Uterus (tissue), 4 donors: Measurements from ENCODE around the gene IGSF3. TPM values are rescaled to one million over a fixed set of nuclear protein-coding genes. Genes with fewer than 3 reads are reported as not detected.
A peak's percentile ranks its signal among the peaks of the same experiment; 100 is the strongest.
"Not testable (repeated sequence)": the region's sequence is repeated elsewhere in the genome, so short reads cannot be mapped to it uniquely, and the experiment has no call there.

Source experiments
- DNase-seq, 2 donors: peaks; one replicate each; pipeline ENCODE4 v3.0.0-alpha.2; 2019 to 2020
- H3K27ac ChIP-seq, 2 donors: fragments of 200-600 bp; sonication (generic); 1 replicate in 1 of 2; 2 replicates in 1 of 2; pipeline ENCODE4 v1.5.1; 2016 to 2018
- H3K27me3 ChIP-seq, 2 donors: fragments of 200-600 bp; sonication (generic); one replicate each; pipeline ENCODE4 v1.5.1; 2018 to 2019; ENCODE audit warnings: control low read depth in 1 of 2
- H3K36me3 ChIP-seq, 2 donors: fragments of 200-600 bp; sonication (generic); one replicate each; pipeline ENCODE4 v1.5.1; 2019; ENCODE audit warnings: control low read depth in 1 of 2
- H3K4me1 ChIP-seq, 2 donors: fragments of 200-600 bp; sonication (generic); one replicate each; pipeline ENCODE4 v1.5.1; 2018 to 2019; ENCODE audit warnings: control low read depth in 1 of 2
- H3K4me3 ChIP-seq, 2 donors: fragments of 200-600 bp; sonication (generic); 1 replicate in 1 of 2; 2 replicates in 1 of 2; pipeline ENCODE4 v1.5.1; 2018 to 2019; ENCODE audit warnings: mild to moderate bottlenecking in 1 of 2
- H3K9me3 ChIP-seq, 2 donors: fragments of 200-600 bp; sonication (generic); one replicate each; pipeline ENCODE4 v1.5.1; 2019; ENCODE audit warnings: control low read depth in 1 of 2
- POLR2A ChIP-seq, 2 donors: fragments of 450-650 bp; IDR thresholded peaks; one replicate each; pipeline ENCODE4 v1.6.1; 2016; ENCODE audit warnings: antibody characterized with exemption in 2 of 2, mild to moderate bottlenecking in 1 of 2, moderate library complexity in 1 of 2
- intact Hi-C: fragments of 100-400 bp; cut with DNase I; formaldehyde crosslinking; loops from one replicate; pipeline ENCODE4 v1.15.1; 2023; ENCODE audit warnings: low total_unique reads
- total RNA-seq, 4 donors: library from RNA; depleted of rRNA in 3 of 4; stranded (reverse); fragments of >200 nt in 3 of 4; gene quantifications; one replicate each; pipeline versions ENCODE4 v1.1.0 to v1.2.4, GENCODE V29; 2014 to 2023
- TF ChIP-seq, protein P1 (sequence below), 4 experiments: fragments of 200-600 bp in 2 of 4; fragments of 450-650 bp in 2 of 4; sonication (generic) in 2 of 4; IDR thresholded peaks; one replicate each; pipeline ENCODE4 v1.5.1; 2016 to 2019; ENCODE audit warnings: antibody characterized with exemption in 4 of 4, mild to moderate bottlenecking in 2 of 4, moderate library complexity in 1 of 4
- donor health status: DM: yes; HTN: yes; CAD: no.

The IGSF3 gene
- total RNA-seq, 4 donors from 2014 or later: 3.8 to 35.6 (median 8.4) TPM

DNA sequence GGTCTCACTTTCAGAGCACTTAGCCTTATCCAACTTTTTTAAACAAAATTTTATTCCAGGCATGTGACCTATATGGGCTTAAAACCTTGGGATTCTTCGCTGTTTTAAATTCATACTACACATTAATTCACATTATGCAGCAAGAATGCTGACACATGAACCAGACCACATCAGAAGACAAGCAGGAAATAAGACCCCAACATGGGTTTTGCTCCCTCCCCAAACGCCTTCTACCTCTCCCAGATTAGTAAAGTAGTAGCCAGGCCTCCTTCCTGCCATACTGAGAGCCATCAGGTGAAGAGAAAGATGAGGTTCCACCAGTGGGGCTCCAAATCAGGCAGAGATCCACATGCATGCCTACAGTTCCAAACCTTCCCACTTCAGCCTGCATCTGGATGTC is 3.7 kb downstream of the IGSF3 start:
- no peaks in the 10 kb centered on the region for H3K27me3 ChIP-seq
- no peaks in the 10 kb centered on the region for H3K4me1 ChIP-seq
- H3K9me3 ChIP-seq: no peaks in the 10 kb centered on the region
- H3K36me3 ChIP-seq: no peaks in the 10 kb centered on the region
- intact Hi-C loops: no loop called here
- DNase-seq: no peak
- H3K4me3 ChIP-seq: no peak overlapping the region
- no peak overlapping the region for H3K27ac ChIP-seq
- TF ChIP-seq POLR2A (IDR thresholded peaks at IDR 0.05): no peak
- TF ChIP-seq, protein P1, sequence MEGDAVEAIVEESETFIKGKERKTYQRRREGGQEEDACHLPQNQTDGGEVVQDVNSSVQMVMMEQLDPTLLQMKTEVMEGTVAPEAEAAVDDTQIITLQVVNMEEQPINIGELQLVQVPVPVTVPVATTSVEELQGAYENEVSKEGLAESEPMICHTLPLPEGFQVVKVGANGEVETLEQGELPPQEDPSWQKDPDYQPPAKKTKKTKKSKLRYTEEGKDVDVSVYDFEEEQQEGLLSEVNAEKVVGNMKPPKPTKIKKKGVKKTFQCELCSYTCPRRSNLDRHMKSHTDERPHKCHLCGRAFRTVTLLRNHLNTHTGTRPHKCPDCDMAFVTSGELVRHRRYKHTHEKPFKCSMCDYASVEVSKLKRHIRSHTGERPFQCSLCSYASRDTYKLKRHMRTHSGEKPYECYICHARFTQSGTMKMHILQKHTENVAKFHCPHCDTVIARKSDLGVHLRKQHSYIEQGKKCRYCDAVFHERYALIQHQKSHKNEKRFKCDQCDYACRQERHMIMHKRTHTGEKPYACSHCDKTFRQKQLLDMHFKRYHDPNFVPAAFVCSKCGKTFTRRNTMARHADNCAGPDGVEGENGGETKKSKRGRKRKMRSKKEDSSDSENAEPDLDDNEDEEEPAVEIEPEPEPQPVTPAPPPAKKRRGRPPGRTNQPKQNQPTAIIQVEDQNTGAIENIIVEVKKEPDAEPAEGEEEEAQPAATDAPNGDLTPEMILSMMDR (IDR thresholded peaks at IDR 0.05): no peak

DNA sequence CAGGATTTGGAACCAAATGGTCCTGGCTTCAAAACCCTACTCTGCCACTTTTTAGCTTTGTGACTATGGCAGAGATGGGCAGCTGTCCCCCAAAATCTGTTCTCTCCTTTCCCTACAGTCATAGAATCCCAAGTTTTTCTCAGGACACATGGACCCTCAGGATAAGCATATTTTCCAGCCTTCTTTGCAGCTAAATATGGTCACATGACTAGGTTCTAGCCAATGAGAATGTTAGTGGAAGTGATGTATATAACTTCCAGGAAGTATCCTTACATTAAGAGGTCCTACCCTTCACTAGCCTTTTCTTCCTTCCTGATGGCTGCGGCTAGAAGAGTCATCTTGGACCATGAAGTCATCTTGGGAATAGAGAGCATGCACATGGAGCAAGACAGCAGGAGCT is 5.9 kb downstream of the IGSF3 start:
- no peak for DNase-seq
- TF ChIP-seq, protein P1 (IDR thresholded peaks at IDR 0.05): no peak
- TF ChIP-seq POLR2A (IDR thresholded peaks at IDR 0.05): no peak
- Histone ChIP-seq H3K36me3 (no peaks in the 10 kb centered on the region), H3K27ac (no peak overlapping the region), H3K27me3 (no peaks in the 10 kb centered on the region), H3K4me3 (no peak overlapping the region), H3K9me3 (no peaks in the 10 kb centered on the region), H3K4me1 (no peaks in the 10 kb centered on the region)
- intact Hi-C loops: no loop called here

DNA sequence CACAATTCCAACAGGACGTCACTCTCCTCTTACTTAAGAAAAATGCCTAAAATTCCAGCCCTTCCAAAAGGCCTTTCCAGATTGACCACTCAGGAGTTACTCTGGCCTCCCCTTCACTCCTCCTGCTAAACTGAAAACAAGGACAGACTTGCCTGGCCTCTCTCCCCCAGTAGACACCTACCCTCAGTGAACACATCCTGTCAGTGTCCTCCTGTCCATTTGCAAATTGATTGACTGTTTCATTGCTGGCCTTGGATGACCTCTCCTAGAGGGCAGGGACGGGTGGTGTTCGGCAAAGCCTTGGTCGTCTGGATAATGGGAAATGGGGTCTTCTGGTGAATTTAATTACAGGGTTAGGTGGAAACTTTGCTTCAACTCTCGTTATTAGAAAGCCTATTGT is 8.9 kb downstream of the IGSF3 start:
- H3K36me3 ChIP-seq, intact Hi-C loops, DNase-seq, H3K27me3 ChIP-seq, H3K27ac ChIP-seq, H3K9me3 ChIP-seq, H3K4me1 ChIP-seq, H3K4me3 ChIP-seq: not testable (repeated sequence)

DNA sequence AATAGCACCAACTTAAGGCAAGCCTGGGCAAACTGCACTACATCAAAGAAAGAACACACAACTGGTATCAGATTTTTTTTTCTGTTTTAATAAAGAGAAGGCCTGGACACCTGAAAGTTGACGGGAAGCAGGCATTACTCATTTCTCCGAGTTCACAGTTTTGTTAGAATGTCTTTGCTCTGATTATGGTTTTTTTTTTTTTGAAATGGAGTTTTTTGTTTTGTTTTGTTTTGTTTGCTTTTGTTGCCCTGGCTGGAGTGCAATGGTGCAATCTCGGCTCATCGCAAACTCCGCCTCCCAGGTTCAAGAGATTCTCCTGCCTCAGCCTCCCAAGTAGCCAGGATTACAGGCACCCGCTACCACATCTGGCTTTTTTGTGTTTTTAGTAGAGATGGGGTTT is 9.7 kb downstream of the IGSF3 start:
- H3K4me1 ChIP-seq, H3K27me3 ChIP-seq, H3K4me3 ChIP-seq, intact Hi-C loops, DNase-seq, H3K9me3 ChIP-seq, H3K27ac ChIP-seq, H3K36me3 ChIP-seq: not testable (repeated sequence)

DNA sequence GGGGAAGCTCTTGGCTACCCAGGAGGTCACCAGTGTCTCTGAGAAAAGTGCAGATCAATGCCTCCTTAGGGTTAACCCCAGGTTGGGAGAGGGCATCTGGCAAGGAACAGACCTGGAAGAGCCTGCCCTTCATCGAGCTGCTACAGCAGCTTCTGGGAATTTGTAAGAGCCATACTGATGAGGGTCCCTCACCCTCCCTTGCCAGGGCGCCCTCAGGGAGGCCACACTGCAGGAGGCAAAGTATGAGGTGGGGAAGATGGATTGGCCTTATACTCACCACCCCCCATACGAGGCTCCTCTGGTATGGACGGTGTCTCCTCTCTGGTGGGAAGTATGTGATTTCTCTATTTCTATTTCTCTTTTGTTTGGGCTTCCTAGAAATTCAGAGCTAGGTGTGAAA is 13.2 kb downstream of the IGSF3 start:
- intact Hi-C loops: no loop called here

DNA sequence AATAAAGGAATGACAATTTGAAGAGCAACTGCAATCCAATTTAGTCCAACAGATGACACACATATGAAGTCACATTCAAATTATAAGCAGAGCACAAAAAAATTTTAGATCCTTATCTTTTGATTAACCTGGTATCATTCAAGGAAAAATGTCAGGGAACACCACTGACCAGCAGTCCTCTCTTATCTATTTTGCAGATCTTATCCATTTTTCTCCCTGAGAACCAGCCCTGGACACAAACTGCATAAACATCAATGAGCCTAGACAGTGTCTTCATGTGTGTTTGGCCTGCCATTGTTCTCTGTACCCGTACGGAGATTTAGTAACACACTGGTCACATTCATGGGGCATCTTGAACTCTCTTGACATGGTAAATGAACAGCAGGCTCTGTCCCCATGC is 14.9 kb downstream of the IGSF3 start:
- DNase-seq, H3K27ac ChIP-seq, H3K4me1 ChIP-seq: not testable (repeated sequence)

More for the DNA sequence above, 13.2 kb downstream of the IGSF3 start:
- DNase-seq: no peak
- no peaks in the 10 kb centered on the region for H3K27me3 ChIP-seq
- no peaks in the 10 kb centered on the region for H3K9me3 ChIP-seq
- no peaks in the 10 kb centered on the region for H3K36me3 ChIP-seq
- no peak overlapping the region for H3K4me3 ChIP-seq
- no peak overlapping the region for H3K27ac ChIP-seq
- no peaks in the 10 kb centered on the region for H3K4me1 ChIP-seq
- TF ChIP-seq POLR2A (IDR thresholded peaks at IDR 0.05): no peak
- TF ChIP-seq, protein P1 (IDR thresholded peaks at IDR 0.05): no peak

DNA sequence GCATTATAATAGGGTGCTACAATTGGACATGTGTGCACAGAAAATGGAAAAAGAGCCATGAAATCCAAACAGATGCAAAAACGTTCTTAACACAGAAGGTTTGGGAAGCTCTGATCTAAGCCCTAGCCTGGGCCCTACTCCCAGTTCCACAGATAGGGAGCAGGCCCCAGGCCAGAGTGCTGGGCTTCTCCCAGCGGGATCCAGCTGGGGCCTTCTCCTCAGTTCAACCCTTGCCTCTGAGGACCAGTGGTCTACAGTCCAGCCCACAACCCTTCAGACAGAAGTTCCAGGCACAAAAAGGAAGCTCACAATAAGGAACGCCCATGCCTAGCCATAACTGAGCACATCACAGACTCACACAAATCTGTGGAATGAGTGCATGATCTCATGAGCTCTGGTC is 16.8 kb downstream of the IGSF3 start:
- H3K4me3 ChIP-seq, H3K9me3 ChIP-seq, H3K4me1 ChIP-seq, intact Hi-C loops, H3K27ac ChIP-seq, DNase-seq, H3K36me3 ChIP-seq, H3K27me3 ChIP-seq: not testable (repeated sequence)

More for the DNA sequence above, 14.9 kb downstream of the IGSF3 start:
- H3K9me3 ChIP-seq, H3K4me3 ChIP-seq, intact Hi-C loops, H3K36me3 ChIP-seq, H3K27me3 ChIP-seq: not testable (repeated sequence)

DNA sequence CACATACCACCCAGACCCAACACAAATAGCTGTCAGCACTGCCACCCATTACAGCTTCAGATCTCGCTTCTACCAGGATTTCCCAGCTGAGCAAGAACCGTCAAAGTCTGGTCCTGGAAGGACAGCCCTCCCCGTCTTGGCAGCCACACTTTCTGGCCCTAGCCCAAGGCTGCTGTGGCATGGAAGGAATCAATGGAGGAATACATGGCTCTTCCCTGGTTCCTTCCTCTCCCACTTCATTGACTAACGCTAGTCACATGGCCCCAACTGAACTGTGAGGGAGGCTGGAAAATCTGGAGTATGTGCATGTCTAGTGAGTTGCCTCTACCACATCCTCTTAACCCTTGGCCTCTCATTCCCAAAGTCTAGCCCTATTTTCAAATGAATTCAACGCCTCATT is 18.5 kb downstream of the IGSF3 start:
- H3K27me3 ChIP-seq, H3K9me3 ChIP-seq, H3K36me3 ChIP-seq, intact Hi-C loops, H3K27ac ChIP-seq, DNase-seq, H3K4me3 ChIP-seq, H3K4me1 ChIP-seq: not testable (repeated sequence)

DNA sequence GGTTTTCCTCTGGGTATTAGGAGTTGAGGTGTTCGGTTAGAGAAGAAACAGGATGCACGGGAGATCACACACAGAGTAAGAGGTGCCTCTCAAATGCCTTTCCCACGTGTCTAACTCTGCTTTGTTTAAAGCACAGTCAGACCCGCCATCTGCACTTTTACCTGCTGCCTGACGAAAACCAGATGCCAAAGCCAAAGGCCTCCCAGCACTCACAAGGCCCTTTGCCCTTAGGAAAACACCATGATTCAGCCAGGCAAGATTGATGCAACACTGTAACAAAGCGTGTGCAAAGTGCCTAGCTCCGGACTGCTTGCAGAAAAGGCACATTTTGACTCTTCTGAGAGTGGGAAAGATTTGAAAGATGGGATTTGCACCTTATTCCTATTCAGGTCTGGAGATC is 19.2 kb downstream of the IGSF3 start:
- DNase-seq, intact Hi-C loops, H3K27ac ChIP-seq, H3K36me3 ChIP-seq, H3K4me3 ChIP-seq, H3K9me3 ChIP-seq, H3K27me3 ChIP-seq, H3K4me1 ChIP-seq: not testable (repeated sequence)

DNA sequence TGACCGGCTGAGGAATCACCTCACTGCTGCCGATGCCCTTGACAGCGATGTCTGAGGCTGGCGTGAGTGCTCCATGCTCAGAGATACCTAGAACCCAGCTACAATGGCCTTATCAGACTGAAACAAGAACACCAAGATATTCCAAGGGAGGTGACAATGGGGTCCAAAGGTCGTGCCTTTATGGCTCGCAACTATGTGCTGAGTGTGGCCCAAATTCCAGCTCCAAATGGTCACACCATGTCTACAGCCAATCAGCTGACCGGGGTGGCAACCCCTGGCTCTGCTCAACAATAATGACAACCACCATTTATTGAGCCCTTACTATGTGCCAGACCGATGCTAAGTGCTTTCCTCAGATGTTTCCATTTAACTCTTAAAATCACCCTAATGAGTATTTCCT is 20.3 kb downstream of the IGSF3 start:
- intact Hi-C loops, H3K4me1 ChIP-seq, H3K4me3 ChIP-seq, DNase-seq, H3K9me3 ChIP-seq, H3K27ac ChIP-seq, H3K27me3 ChIP-seq, H3K36me3 ChIP-seq: not testable (repeated sequence)

DNA sequence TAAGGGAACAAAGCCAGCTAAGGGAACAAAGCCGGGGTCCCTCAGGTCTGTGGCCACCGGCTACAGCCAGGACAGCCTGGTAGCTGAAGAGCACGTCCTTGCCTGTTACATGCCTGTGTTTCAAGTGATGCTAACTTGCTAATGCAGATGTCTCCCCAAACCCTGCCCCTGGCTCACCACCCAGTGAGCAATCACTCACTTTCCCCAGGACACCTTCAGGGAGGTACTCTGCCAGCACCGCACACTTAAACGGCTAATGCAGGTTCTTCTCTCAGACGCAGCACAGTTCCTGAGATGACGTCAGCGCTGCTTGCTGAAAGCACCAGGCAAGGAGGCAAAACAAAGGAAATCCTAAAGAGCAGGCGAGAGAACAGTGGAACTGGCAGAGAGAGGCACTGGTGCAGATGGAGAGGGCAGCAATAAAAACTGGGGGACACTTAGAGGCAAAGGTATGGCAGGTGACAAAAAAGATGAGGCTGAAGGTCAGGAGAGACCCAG is 20.8 kb downstream of the IGSF3 start:
- H3K27ac ChIP-seq, H3K4me1 ChIP-seq, intact Hi-C loops, H3K4me3 ChIP-seq, H3K36me3 ChIP-seq, H3K27me3 ChIP-seq, H3K9me3 ChIP-seq: not testable (repeated sequence)
- DNase-seq: peak in 1 of 2 donors; percentile 33
